OCI-LY7 (cell line): ENCODE data around the gene MYMK. TPM values are rescaled to one million over a fixed set of nuclear protein-coding genes. Genes with fewer than 3 reads are reported as not detected.

Experiments used
- BruUV-seq: library from RNA; stranded (reverse); fragments of 400-500 nt; replicated peaks from 2 replicates; lab custom pipeline; 2021; lab: Mats Ljungman, UMichigan
- CTCF ChIA-PET: fragments of 300-600 bp; sonication (Branson Sonifier 250); formaldehyde crosslinking; loops from one replicate; lab custom pipeline; 2022; ENCODE audit warnings: antibody characterized with exemption; ENCODE audit not compliant: unreplicated experiment; lab: Charles Lee
- POLR2A ChIA-PET: fragments of 300-600 bp; sonication (Branson Sonifier 250); formaldehyde crosslinking; loops from one replicate; lab custom pipeline; 2022; ENCODE audit warnings: antibody characterized with exemption; lab: Charles Lee
- DNase-seq: peaks from one replicate; pipeline ENCODE4 v3.0.0-alpha.2; 2015; ENCODE audit warnings: low spot score
- H2AFZ ChIP-seq: fragments of 200-600 bp; sonication (generic), shearing (Covaris generic); 2 replicates; pipeline ENCODE4 v1.6.1; 2014; ENCODE audit warnings: mild to moderate bottlenecking, antibody characterized with exemption, low read length, moderate library complexity
- H3K27ac ChIP-seq: fragments of 200-600 bp; sonication (generic); 2 replicates; pipeline ENCODE4 v1.5.1; 2014; ENCODE audit warnings: mixed run types, low read depth, mild to moderate bottlenecking, moderate library complexity, low read length, inconsistent platforms; ENCODE audit not compliant: poor library complexity, severe bottlenecking
- H3K36me3 ChIP-seq: fragments of 200-600 bp; sonication (generic); 2 replicates; pipeline ENCODE4 v1.6.1; 2014; ENCODE audit warnings: mild to moderate bottlenecking, antibody characterized with exemption, low read length, moderate library complexity, mixed read lengths; ENCODE audit not compliant: insufficient read depth
- H3K4me1 ChIP-seq: fragments of 200-600 bp; sonication (generic); 2 replicates; pipeline ENCODE4 v1.5.1; 2014; ENCODE audit warnings: mild to moderate bottlenecking, low read length; ENCODE audit not compliant: insufficient read depth, poor library complexity, severe bottlenecking
- H3K4me2 ChIP-seq: fragments of 200-600 bp; sonication (generic); 2 replicates; pipeline ENCODE4 v1.6.1; 2014; ENCODE audit warnings: mild to moderate bottlenecking, low read length
- H3K4me3 ChIP-seq: fragments of 200-600 bp; sonication (generic); 2 replicates; pipeline ENCODE4 v1.5.1; 2014; ENCODE audit warnings: mild to moderate bottlenecking, low read depth, low read length; ENCODE audit not compliant: poor library complexity, severe bottlenecking
- H3K79me2 ChIP-seq: fragments of 200-600 bp; sonication (generic); 2 replicates; pipeline ENCODE4 v1.6.1; 2016; ENCODE audit warnings: low read depth, mild to moderate bottlenecking, low read length, moderate library complexity, mixed read lengths; ENCODE audit not compliant: insufficient read depth
- H3K9me2 ChIP-seq: fragments of 200-600 bp; sonication (generic); 2 replicates; pipeline ENCODE4 v1.6.1; 2016; ENCODE audit warnings: mild to moderate bottlenecking, low read length, mixed read lengths; ENCODE audit not compliant: insufficient read depth
- H3K9me3 ChIP-seq: fragments of 200-600 bp; sonication (generic); 2 replicates; pipeline ENCODE4 v1.6.1; 2014; ENCODE audit warnings: mild to moderate bottlenecking, mixed run types, low read length, mixed read lengths
- H4K20me1 ChIP-seq: fragments of 200-600 bp; sonication (generic); 2 replicates; pipeline ENCODE4 v1.6.1; 2014; ENCODE audit warnings: mild to moderate bottlenecking, antibody characterized with exemption, low read length, moderate library complexity, mixed read lengths; ENCODE audit not compliant: insufficient read depth
- CTCF ChIP-seq: fragments of 200-600 bp; sonication (generic); conservative IDR thresholded peaks from 2 replicates; pipeline ENCODE4 v1.5.1; 2014; ENCODE audit warnings: mild to moderate bottlenecking, antibody characterized with exemption, low read length, moderate library complexity, mixed read lengths
- EZH2phosphoT487 ChIP-seq: fragments of 200-600 bp; sonication (generic); IDR thresholded peaks from 2 replicates; pipeline ENCODE4 v1.6.1; 2018; ENCODE audit warnings: low read depth, borderline replicate concordance, mild to moderate bottlenecking, mixed run types, antibody characterized with exemption, low read length, moderate library complexity, mixed read lengths
- intact Hi-C: fragments of 100-400 bp; cut with micrococcal nuclease; formaldehyde crosslinking; loops from one replicate; pipeline ENCODE4 v1.10.0; 2022; ENCODE audit not compliant: unreplicated experiment
- total RNA-seq, 2 experiments: library from RNA; depleted of rRNA in 1 of 2; stranded (reverse); fragments of >200 nt in 1 of 2; shearing (Covaris generic) in 1 of 2; gene quantifications; 2 replicates each; pipeline ENCODE4 v1.2.3, GENCODE V29; 2014 to 2022

Gene MYMK
- total RNA-seq, 2 experiments from 2014 or later, result not detected

- Histone ChIP-seq H4K20me1 (no peaks in the 10 kb centered on the region), H3K4me2 (no peak overlapping the region), H3K9me2 (no peaks in the 10 kb centered on the region), H3K4me1 (peaks cover 18% of the 10 kb centered on the region), H3K4me3 (no peak overlapping the region), H2AFZ (no peak overlapping the region), H3K9me3 (no peaks in the 10 kb centered on the region), H3K27ac (no peak overlapping the region), H3K36me3 (no peaks in the 10 kb centered on the region), H3K79me2 (no peaks in the 10 kb centered on the region)
- CTCF ChIA-PET, result no interaction called here
- TF ChIP-seq EZH2phosphoT487 (no peak), CTCF (no peak)
- no TSS peak for BruUV-seq
- intact Hi-C loops, result no loop called here
- no peak for DNase-seq
- POLR2A ChIA-PET, result interaction anchor here (0.6 to 0.7 kb wide), 2 partner anchors 540 to 1760 kb away, joined by 3 read pairs; no protein-coding TSS in a partner anchor
Measured at GRCh38 chr9:133484671-133485437, 39.9 kb downstream of the MYMK start.

- no peak for TF ChIP-seq EZH2phosphoT487
- no peak for TF ChIP-seq CTCF
- CTCF ChIA-PET, result no interaction called here
Measured at GRCh38 chr9:133483611-133484010, 41.1 kb downstream of the MYMK start.

More at GRCh38 chr9:133483611-133484010, 41.1 kb downstream of the MYMK start:
- Histone ChIP-seq H3K27ac (no peak overlapping the region), H3K9me3 (no peaks in the 10 kb centered on the region), H4K20me1 (no peaks in the 10 kb centered on the region), H3K79me2 (peaks cover 2% of the 10 kb centered on the region; the same call in 1 of the 2 replicates), H3K36me3 (no peaks in the 10 kb centered on the region), H3K4me2 (no peak overlapping the region), H3K4me3 (no peak overlapping the region), H2AFZ (no peak overlapping the region), H3K4me1 (peaks cover 24% of the 10 kb centered on the region), H3K9me2 (no peaks in the 10 kb centered on the region)
- no TSS peak for BruUV-seq
- POLR2A ChIA-PET, result no interaction called here
- intact Hi-C loops, result no loop called here
- DNase-seq, result no peak
